Epithelial cell of proximal tubule (primary cell): ENCODE measurements around the gene NINL. TPM values are rescaled to one million over a fixed set of nuclear protein-coding genes. Genes with fewer than 3 reads are reported as not detected.
A peak's percentile ranks its signal among the peaks of the same experiment; 100 is the strongest.

Experiments used
- DNase-seq: peaks from one replicate; pipeline ENCODE4 v3.0.0-alpha.2; 2011; ENCODE audit warnings: low read depth
- H3K4me3 ChIP-seq: 2 replicates; pipeline ENCODE4 v1.5.1; 2011; ENCODE audit warnings: low read depth, mild to moderate bottlenecking, low read length
- total RNA-seq: library from RNA; depleted of rRNA; stranded (reverse); fragments of >200 nt; gene quantifications from 2 replicates; pipeline ENCODE4 v1.2.3, GENCODE V29; 2015
- TF ChIP-seq, protein P1 (sequence below): conservative IDR thresholded peaks from 2 replicates; pipeline ENCODE4 v1.5.1; 2012; ENCODE audit warnings: low read depth, mild to moderate bottlenecking, low read length

NINL gene
- total RNA-seq, 1 donor from 2014 or later: 13.5 TPM

- TF ChIP-seq, protein P1, sequence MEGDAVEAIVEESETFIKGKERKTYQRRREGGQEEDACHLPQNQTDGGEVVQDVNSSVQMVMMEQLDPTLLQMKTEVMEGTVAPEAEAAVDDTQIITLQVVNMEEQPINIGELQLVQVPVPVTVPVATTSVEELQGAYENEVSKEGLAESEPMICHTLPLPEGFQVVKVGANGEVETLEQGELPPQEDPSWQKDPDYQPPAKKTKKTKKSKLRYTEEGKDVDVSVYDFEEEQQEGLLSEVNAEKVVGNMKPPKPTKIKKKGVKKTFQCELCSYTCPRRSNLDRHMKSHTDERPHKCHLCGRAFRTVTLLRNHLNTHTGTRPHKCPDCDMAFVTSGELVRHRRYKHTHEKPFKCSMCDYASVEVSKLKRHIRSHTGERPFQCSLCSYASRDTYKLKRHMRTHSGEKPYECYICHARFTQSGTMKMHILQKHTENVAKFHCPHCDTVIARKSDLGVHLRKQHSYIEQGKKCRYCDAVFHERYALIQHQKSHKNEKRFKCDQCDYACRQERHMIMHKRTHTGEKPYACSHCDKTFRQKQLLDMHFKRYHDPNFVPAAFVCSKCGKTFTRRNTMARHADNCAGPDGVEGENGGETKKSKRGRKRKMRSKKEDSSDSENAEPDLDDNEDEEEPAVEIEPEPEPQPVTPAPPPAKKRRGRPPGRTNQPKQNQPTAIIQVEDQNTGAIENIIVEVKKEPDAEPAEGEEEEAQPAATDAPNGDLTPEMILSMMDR: no peak
- DNase-seq: no peak
- H3K4me3 ChIP-seq: no peak overlapping the region
These were observed 126.1 kb downstream of the NINL start for GRCh38 chr20:25459111-25459830.

DNA sequence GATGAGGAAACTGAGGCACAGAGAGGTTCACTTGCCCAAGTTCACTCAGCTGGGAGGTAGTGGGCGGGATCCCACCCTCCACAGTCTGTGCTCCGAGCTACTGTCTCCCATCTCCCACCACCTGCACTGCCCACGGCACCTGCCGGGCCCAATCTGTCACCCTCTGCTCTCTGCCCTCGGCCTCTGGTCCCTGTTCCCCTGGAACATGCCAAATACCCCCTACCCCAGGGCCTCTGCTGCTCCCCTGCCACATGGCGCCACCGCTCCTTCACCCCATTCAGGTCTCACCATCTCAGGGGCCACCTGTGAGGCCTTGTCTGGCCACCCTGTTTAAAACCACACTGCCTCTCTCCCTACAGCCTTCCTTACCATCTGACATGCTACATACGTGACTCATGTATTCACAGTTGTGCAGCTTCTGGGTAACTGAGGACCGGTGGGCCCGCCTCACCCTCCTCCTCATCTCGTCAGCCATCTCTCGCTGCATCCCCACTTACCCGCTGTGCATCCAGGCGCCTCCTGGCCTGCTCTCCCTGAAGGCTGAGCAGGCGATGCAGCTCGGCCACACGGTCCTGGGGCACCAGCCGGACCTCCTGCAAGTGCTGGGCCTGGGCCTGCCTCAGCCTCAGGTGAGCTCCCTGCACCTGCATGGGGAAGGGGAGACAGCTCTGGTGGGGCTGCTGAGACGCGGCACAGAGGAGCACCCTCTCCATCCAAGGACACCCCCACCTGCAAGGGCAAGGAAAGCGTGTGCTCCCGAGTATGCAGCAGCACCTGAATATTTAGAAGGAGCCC is 127.2 kb downstream of the NINL start:
- no peak overlapping the region for H3K4me3 ChIP-seq
- TF ChIP-seq, protein P1: no peak
- DNase-seq: no peak

- H3K4me3 ChIP-seq: no peak overlapping the region
- TF ChIP-seq, protein P1: no peak
- DNase-seq: no peak
These were observed 131.0 kb downstream of the NINL start for GRCh38 chr20:25454153-25454900.

DNA sequence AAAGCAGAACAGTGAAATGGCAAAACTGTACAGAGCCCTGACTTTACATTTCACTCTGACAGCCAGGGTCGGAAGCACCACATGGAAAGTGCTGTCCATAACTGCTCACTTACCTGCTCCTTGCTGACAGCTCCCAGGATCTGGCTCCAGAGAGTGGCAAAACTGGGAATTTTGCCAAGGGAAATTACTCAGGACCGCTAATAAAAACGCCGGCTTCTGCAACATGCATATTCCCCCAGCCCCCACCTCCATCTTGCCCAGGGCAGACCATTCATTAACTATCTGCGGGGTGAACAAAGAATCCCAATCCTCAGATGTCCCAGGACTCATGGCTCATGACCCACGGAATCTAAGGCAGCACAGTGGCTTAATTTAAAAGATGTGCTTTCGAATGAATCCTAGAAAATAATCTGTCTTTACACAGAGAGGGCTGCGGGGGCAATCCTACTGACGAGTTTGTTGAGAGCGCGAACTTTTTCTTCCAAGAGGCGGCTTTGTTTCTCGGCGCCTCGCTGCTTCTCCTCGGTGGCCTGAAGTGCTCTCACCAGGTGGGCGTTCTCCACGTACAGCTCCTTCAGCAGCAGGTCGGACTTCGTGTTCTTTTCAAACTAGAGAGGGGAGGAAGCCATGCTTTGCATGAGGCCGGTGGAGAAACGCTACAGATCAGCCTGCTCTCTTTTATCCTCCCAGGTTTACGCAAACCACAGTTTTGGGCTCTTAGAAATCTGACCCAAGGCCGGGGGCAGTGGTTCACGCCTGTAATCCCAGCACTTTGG is 132.1 kb downstream of the NINL start:
- TF ChIP-seq, protein P1: no peak
- H3K4me3 ChIP-seq: no peak overlapping the region
- peak; percentile 20 for DNase-seq

- no peak for DNase-seq
- H3K4me3 ChIP-seq: no peak overlapping the region
- TF ChIP-seq, protein P1: no peak
These were observed 133.0 kb downstream of the NINL start for GRCh38 chr20:25452333-25452732.

- DNase-seq: no peak
- TF ChIP-seq, protein P1: no peak
- H3K4me3 ChIP-seq: no peak overlapping the region
These were observed 137.7 kb downstream of the NINL start for GRCh38 chr20:25447671-25448070.
